CD14-positive monocyte (primary cell): ENCODE data around the gene TFEB. TPM values are rescaled to one million over a fixed set of nuclear protein-coding genes. Genes with fewer than 3 reads are reported as not detected.

Experiments
- DNase-seq, 3 donors: peaks; one replicate each; pipeline ENCODE4 v3.0.0-alpha.2; 2011 to 2022
- H2AFZ ChIP-seq: 2 replicates; pipeline ENCODE4 v1.6.0; 2012; ENCODE audit warnings: mild to moderate bottlenecking, low read depth, low read length, inconsistent platforms; ENCODE audit not compliant: insufficient read depth, poor library complexity, severe bottlenecking
- H3K27ac ChIP-seq, 2 donors: 1 replicate in 1 of 2; 2 replicates in 1 of 2; pipeline ENCODE4 v1.5.1; 2012 to 2013; ENCODE audit warnings: low read length in 2 of 2, control low read depth in 1 of 2, inconsistent platforms in 1 of 2, low read depth in 1 of 2, mild to moderate bottlenecking in 1 of 2
- H3K27me3 ChIP-seq, 2 donors: one replicate each; pipeline versions ENCODE4 v1.6.0 to v1.6.1; 2011 to 2013; ENCODE audit warnings: low read length in 2 of 2; ENCODE audit not compliant: control insufficient read depth in 2 of 2, insufficient read depth in 2 of 2
- H3K36me3 ChIP-seq, 2 donors: replicated peaks in 1 of 2; 1 replicate in 1 of 2; 2 replicates in 1 of 2; pipeline versions ENCODE4 v1.5.1 to v1.6.1; 2012 to 2013; ENCODE audit warnings: low read length in 2 of 2, control low read depth in 1 of 2, inconsistent platforms in 1 of 2, mild to moderate bottlenecking in 1 of 2; ENCODE audit not compliant: insufficient read depth in 2 of 2, control insufficient read depth in 1 of 2
- H3K4me1 ChIP-seq, 2 donors: 1 replicate in 1 of 2; 2 replicates in 1 of 2; pipeline versions ENCODE4 v1.5.1 to v1.6.1; 2012 to 2013; ENCODE audit warnings: low read length in 2 of 2, control low read depth in 1 of 2, inconsistent platforms in 1 of 2, mild to moderate bottlenecking in 1 of 2, moderate library complexity in 1 of 2; ENCODE audit not compliant: insufficient read depth in 2 of 2, control insufficient read depth in 1 of 2
- H3K4me2 ChIP-seq: replicated peaks from 2 replicates; pipeline ENCODE3; 2012; ENCODE audit warnings: low read length, moderate library complexity, mild to moderate bottlenecking; ENCODE audit not compliant: poor library complexity, severe bottlenecking; ENCODE audit errors: extremely low read depth
- H3K4me3 ChIP-seq, 3 experiments: fragments of 200-600 bp in 1 of 3; sonication (generic) in 1 of 3; replicated peaks in 1 of 3; 1 replicate in 2 of 3; 2 replicates in 1 of 3; pipeline ENCODE4 v1.5.1; 2011 to 2013; ENCODE audit warnings: low read length in 3 of 3, mild to moderate bottlenecking in 3 of 3, control low read depth in 2 of 3, low read depth in 2 of 3, inconsistent platforms in 1 of 3, moderate library complexity in 1 of 3
- H3K79me2 ChIP-seq: 2 replicates; pipeline ENCODE4 v1.6.0; 2012; ENCODE audit warnings: mild to moderate bottlenecking, control low read depth, inconsistent platforms, low read length, moderate library complexity; ENCODE audit not compliant: insufficient read depth
- H3K9ac ChIP-seq: 2 replicates; pipeline ENCODE4 v1.6.0; 2017; ENCODE audit warnings: low read length, mild to moderate bottlenecking; ENCODE audit not compliant: insufficient read depth, poor library complexity, severe bottlenecking
- H3K9me3 ChIP-seq, 2 donors: replicated peaks in 1 of 2; 1 replicate in 1 of 2; 2 replicates in 1 of 2; pipeline versions ENCODE4 v1.5.1 to v1.6.1; 2012 to 2013; ENCODE audit warnings: low read length in 2 of 2, control low read depth in 1 of 2; ENCODE audit not compliant: control insufficient read depth in 1 of 2, insufficient read depth in 1 of 2
- H4K20me1 ChIP-seq: 2 replicates; pipeline ENCODE4 v1.6.0; 2012; ENCODE audit warnings: mild to moderate bottlenecking, low read length, control low read depth, moderate library complexity; ENCODE audit not compliant: insufficient read depth
- H3K27ac Mint-ChIP-seq, 7 donors: one replicate each; pipeline ENCODE4 v1.8.0; 2020; ENCODE audit warnings: mild to moderate bottlenecking in 7 of 7, mixed read lengths in 7 of 7, moderate library complexity in 6 of 7, inconsistent platforms in 2 of 7
- H3K27me3 Mint-ChIP-seq, 3 donors: one replicate each; pipeline ENCODE4 v1.8.0; 2021 to 2022; ENCODE audit warnings: low read depth in 3 of 3, mild to moderate bottlenecking in 3 of 3, mixed read lengths in 3 of 3, moderate library complexity in 3 of 3, inconsistent platforms in 1 of 3
- H3K36me3 Mint-ChIP-seq, 2 donors: one replicate each; pipeline ENCODE4 v1.8.0; 2020; ENCODE audit warnings: mixed read lengths in 2 of 2, inconsistent platforms in 1 of 2, mild to moderate bottlenecking in 1 of 2
- H3K4me1 Mint-ChIP-seq: one replicate; pipeline ENCODE4 v1.8.0; 2020; ENCODE audit warnings: mild to moderate bottlenecking, mixed read lengths
- H3K4me3 Mint-ChIP-seq, 2 donors: one replicate each; pipeline ENCODE4 v1.8.0; 2020; ENCODE audit warnings: mild to moderate bottlenecking in 2 of 2, mixed read lengths in 2 of 2, moderate library complexity in 1 of 2
- H3K9me3 Mint-ChIP-seq, 7 donors: one replicate each; pipeline ENCODE4 v1.8.0; 2020 to 2022; ENCODE audit warnings: mixed read lengths in 7 of 7, mild to moderate bottlenecking in 6 of 7, moderate library complexity in 6 of 7, inconsistent platforms in 2 of 7
- CTCF ChIP-seq: fragments of 200-600 bp; IDR thresholded peaks from one replicate; pipeline ENCODE4 v1.8.0; 2022; ENCODE audit warnings: antibody characterized with exemption, mild to moderate bottlenecking
- WGBS: methylation state at CpG from one replicate; pipeline ENCODE4 v1.1.5; 2013; ENCODE audit warnings: missing lambda C conversion rate; ENCODE audit not compliant: insufficient coverage; 5-methylcytosine and 5-hydroxymethylcytosine counted together
- intact Hi-C, 2 donors: fragments of 100-400 bp; cut with micrococcal nuclease; formaldehyde crosslinking; loops; one replicate each; pipeline versions ENCODE4 v1.15.0 to v1.15.1; 2023
- polyA plus RNA-seq, 3 donors: library from polyadenylated mRNA; depleted of rRNA in 1 of 3; unstranded in 2 of 3; stranded (reverse) in 1 of 3; fragments of 300-500 nt in 2 of 3; fragments of >200 nt in 1 of 3; fragmentation: Illumina TruSeq in 2 of 3; gene quantifications; 1 replicate in 2 of 3; 2 replicates in 1 of 3; pipeline ENCODE4 v1.2.3, GENCODE V29; 2012 to 2021

The TFEB gene
- polyA plus RNA-seq, 3 donors: 42.6 to 60.0 (median 55.0) TPM

- H3K9me3 Mint-ChIP-seq: peaks cover 0 to 2% (median 0%) of the 10 kb centered on the region in 7 donors
- Histone ChIP-seq H3K79me2 (no peaks in the 10 kb centered on the region), H3K27me3 (no peaks in the 10 kb centered on the region), H3K9ac (no peak overlapping the region), H4K20me1 (no peaks in the 10 kb centered on the region), H3K4me1 (peaks cover 5 to 10% of the 10 kb centered on the region in 2 donors), H3K9me3 (no peaks in the 10 kb centered on the region), H3K36me3 (no peaks in the 10 kb centered on the region), H3K27ac (no peak overlapping the region), H3K4me3 (no peak overlapping the region), H3K4me2 (no peak overlapping the region), H2AFZ (no peak overlapping the region)
- DNase-seq: no peak
- no peak overlapping the region for H3K27ac Mint-ChIP-seq
- TF ChIP-seq CTCF: no peak
- no peak overlapping the region for H3K4me3 Mint-ChIP-seq
- peaks cover 0 to 4% (median 1%) of the 10 kb centered on the region in 3 donors for H3K27me3 Mint-ChIP-seq
- 95% methylated on average over 11 of the region's 25 CpGs for WGBS
- H3K36me3 Mint-ChIP-seq: no peaks in the 10 kb centered on the region
- H3K4me1 Mint-ChIP-seq: peaks cover 13% of the 10 kb centered on the region
- intact Hi-C loops: no loop called here
Observed at GRCh38 chr6:41677124-41677921, 58.1 kb downstream of the TFEB start.

GRCh38 chr6:41676431-41676830, 59.0 kb downstream of the TFEB start:
- H3K36me3 ChIP-seq: no peaks in the 10 kb centered on the region
- H4K20me1 ChIP-seq: no peaks in the 10 kb centered on the region
- WGBS: no CpG with 5 or more reads among the region's 5 CpGs
- H3K4me1 ChIP-seq: peaks cover 0 to 5% of the 10 kb centered on the region in 2 donors
- H3K4me3 Mint-ChIP-seq: no peak overlapping the region
- no peak overlapping the region for H3K4me2 ChIP-seq
- no peak overlapping the region for H3K27ac ChIP-seq
- no peaks in the 10 kb centered on the region for H3K79me2 ChIP-seq
- DNase-seq: no peak
- no peaks in the 10 kb centered on the region for H3K9me3 ChIP-seq
- H3K27ac Mint-ChIP-seq: peak overlapping the region in 1 of 7 donors; percentile 68
- TF ChIP-seq CTCF: no peak
- H3K4me1 Mint-ChIP-seq: peaks cover 9% of the 10 kb centered on the region
- intact Hi-C loops: no loop called here
- H3K9me3 Mint-ChIP-seq: peaks cover 0 to 2% (median 0%) of the 10 kb centered on the region in 7 donors
- no peak overlapping the region for H3K9ac ChIP-seq
- H3K27me3 Mint-ChIP-seq: peaks cover 0 to 4% (median 2%) of the 10 kb centered on the region in 3 donors
- no peaks in the 10 kb centered on the region for H3K36me3 Mint-ChIP-seq
- H2AFZ ChIP-seq: no peak overlapping the region
- no peak overlapping the region for H3K4me3 ChIP-seq
- no peaks in the 10 kb centered on the region for H3K27me3 ChIP-seq
